D721Med (cell line): ENCODE measurements around the gene SLC1A1.

Experiments
- DNase-seq: peaks from one replicate; pipeline ENCODE4 v3.0.0; 2011; ENCODE audit warnings: low spot score; ENCODE audit not compliant: insufficient read length
- FAIRE-seq: peaks from 2 replicates; lab custom pipeline; 2011; peaks lifted over from hg19 to GRCh38; lab: Jason Lieb, UNC
- TF ChIP-seq, protein P1 (sequence below): IDR thresholded peaks from 2 replicates; pipeline ENCODE4 v1.5.1; 2012; ENCODE audit warnings: mild to moderate bottlenecking, control low read depth; ENCODE audit not compliant: insufficient read depth; ENCODE audit errors: missing control alignments

SLC1A1 gene

GRCh38 chr9:4569101-4569500, 78.8 kb downstream of the SLC1A1 start:
- DNase-seq (no peak), FAIRE-seq (no peak)
- TF ChIP-seq, protein P1, sequence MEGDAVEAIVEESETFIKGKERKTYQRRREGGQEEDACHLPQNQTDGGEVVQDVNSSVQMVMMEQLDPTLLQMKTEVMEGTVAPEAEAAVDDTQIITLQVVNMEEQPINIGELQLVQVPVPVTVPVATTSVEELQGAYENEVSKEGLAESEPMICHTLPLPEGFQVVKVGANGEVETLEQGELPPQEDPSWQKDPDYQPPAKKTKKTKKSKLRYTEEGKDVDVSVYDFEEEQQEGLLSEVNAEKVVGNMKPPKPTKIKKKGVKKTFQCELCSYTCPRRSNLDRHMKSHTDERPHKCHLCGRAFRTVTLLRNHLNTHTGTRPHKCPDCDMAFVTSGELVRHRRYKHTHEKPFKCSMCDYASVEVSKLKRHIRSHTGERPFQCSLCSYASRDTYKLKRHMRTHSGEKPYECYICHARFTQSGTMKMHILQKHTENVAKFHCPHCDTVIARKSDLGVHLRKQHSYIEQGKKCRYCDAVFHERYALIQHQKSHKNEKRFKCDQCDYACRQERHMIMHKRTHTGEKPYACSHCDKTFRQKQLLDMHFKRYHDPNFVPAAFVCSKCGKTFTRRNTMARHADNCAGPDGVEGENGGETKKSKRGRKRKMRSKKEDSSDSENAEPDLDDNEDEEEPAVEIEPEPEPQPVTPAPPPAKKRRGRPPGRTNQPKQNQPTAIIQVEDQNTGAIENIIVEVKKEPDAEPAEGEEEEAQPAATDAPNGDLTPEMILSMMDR = no peak

DNA sequence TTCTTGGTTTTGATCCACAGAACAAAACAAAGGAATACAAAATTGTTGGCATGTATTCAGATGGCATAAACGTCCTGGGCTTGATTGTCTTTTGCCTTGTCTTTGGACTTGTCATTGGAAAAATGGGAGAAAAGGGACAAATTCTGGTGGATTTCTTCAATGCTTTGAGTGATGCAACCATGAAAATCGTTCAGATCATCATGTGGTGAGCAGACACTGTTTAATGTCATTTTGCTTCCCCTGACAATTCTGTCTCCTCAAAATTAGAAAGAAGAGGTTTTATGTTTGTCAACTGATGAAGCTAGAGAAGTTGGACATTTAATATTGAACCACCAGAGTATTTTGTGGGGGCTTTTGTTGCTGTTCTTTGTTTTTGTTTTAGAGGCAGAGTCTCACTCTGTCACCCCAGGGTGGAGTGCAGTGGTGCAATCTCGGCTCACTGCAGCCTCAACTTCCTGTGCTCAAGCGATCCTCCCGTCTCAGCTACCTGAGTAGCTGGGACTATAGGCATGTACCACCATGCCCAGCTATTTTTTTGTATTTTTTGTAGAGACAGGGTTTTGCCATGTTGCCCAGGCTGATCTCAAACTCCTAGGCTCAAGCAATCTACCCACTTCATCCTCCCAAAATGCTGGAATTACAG, 82.0 kb downstream of the SLC1A1 start:
- DNase-seq = no peak
- TF ChIP-seq, protein P1 = no peak
- FAIRE-seq = no peak

- no peak for FAIRE-seq
- no peak for DNase-seq
- TF ChIP-seq, protein P1 = no peak
Observed at GRCh38 chr9:4573176-4573575, 82.9 kb downstream of the SLC1A1 start.

GRCh38 chr9:4573634-4574389, 83.5 kb downstream of the SLC1A1 start:
- FAIRE-seq (no peak), DNase-seq (no peak)
- TF ChIP-seq, protein P1 = no peak

DNA sequence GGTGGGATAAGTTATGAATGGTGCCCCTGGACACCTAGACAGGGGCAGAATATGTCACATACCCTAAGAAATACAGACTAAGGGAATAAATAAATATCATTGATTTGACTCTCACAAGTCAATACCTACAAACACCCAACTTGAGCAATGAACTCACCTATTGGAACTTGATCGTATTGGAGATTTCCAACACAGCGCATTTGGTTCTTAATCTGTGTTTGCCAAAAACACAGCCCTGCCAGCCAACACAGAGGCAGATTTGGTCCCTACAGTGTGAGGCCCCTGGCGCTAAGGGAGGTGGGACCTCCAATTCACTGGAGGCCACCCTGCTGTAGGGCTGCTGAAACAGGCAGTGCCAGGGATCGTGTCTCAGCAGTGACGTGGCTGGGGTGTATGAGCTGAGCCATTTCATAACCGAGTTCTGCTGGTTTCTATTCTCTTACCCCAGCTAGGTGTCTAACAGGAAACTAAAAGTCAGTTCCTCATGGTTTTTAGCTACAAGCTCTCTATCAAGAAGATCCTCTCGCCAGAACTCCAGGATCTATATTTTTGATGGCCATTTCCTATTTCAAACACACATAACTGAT, 84.5 kb downstream of the SLC1A1 start:
- no peak for DNase-seq
- no peak for FAIRE-seq
- TF ChIP-seq, protein P1 = no peak

DNA sequence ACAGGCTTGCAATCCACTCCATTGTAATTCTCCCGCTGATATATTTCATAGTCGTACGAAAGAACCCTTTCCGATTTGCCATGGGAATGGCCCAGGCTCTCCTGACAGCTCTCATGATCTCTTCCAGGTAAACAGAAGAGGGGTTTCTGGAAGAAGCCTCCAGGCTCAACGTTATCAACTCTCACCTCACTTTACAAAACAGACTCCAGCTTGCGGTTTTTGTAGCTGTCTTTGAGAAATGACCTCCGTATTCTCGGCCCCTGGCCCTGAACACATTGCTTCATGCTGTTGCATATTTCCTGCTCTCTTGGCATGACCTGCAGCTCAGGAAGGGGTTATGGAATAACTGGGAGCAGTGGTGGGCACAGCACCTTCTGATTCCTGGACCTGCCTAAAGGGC, 85.7 kb downstream of the SLC1A1 start:
- TF ChIP-seq, protein P1 = no peak
- FAIRE-seq (no peak), DNase-seq (no peak)
